GM21447 (cell line): ENCODE measurements around the gene RPS19BP1.
"Not testable (repeated sequence)": the region's sequence is repeated elsewhere in the genome, so short reads cannot be mapped to it uniquely, and the experiment has no call there.

Source experiments
- ATAC-seq: cut with Tn5 transposase; IDR thresholded peaks from one replicate; pipeline ENCODE4 v1.9.1; 2021; ENCODE audit not compliant: unreplicated experiment

RPS19BP1 gene

DNA sequence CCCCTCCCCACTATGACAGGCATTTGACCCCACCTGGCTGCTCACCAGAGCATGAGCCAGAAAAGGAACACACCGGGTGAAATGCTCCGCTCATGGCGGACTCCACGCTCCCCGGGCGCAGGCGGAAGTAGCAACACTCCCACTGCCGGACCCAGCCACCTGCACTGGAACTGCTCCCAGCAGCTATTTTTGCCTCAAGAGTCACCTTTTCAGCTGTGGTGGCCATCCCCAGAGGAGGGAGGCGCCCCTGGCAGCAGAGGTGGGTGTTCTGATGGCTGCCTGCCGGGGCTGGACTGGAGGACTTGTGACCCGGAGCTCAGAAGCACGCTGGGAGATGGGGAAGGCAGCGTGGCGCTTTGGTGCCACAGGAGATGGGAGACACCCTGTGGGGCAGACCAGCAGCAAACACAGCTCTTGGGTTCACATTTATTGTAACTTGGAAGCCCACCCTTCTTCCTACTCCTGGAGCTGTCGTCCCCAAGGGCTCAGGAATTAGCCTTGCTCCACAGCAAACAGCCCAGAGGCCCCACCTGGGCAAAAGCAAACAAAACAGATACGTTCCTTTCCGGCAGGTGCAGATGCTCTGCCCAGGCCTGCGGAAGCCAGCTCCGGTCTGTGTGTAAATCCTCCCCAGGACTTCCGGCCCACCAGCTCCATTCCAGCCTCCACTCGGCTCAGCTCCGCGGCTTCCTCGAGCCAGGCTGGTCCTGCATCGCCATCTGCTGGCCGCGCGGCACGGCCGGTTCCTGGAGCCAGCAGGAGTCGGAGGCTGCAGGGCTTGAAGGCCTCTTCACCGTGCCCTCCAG, 3.7 kb downstream of the RPS19BP1 start:
- ATAC-seq: no peak

GRCh38 chr22:39528080-39528661, 4.4 kb downstream of the RPS19BP1 start:
- no peak for ATAC-seq

DNA sequence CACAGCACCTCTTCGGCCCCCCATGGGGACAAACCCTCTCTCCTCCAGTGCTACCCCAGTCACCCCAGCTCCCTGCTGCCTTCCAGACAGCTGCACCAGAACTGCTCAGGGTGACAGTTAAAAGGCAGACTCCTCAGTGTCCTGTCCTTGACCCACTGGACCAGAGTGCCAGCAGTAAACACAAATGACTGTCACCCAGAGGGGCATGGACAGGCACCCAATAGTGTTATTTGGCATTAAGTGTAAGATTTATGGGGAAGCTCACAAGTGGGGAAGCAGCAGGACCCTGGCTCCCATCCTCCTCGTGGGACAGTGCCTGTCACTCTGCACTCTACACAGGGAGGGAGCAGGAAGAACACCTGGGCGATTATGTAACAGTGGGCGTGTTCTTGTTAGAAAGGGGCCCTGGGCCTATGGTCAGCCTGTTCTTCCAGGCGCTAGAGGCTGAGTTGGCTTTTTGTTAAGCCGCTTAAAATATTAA, 5.0 kb downstream of the RPS19BP1 start:
- no peak for ATAC-seq

GRCh38 chr22:39526736-39527171, 5.8 kb downstream of the RPS19BP1 start:
- no peak for ATAC-seq

DNA sequence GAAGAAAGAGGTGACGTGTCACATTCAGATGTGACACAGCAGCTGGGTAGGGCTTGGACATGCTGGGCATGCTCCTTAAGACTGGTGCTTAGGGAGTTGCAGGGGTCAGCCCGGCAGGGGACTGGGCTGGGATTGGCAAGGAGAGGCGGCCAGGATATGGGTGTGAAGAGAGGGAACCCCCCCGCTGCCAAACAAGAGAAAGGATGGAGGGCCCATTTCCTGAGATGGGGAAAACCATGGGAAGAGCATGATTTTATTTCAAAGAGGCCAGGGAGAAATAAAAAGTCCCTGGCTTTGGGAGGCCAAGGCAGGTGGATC, 6.9 kb downstream of the RPS19BP1 start:
- ATAC-seq: no peak

- ATAC-seq: no peak
Observed at GRCh38 chr22:39524753-39525657, 7.5 kb downstream of the RPS19BP1 start.

DNA sequence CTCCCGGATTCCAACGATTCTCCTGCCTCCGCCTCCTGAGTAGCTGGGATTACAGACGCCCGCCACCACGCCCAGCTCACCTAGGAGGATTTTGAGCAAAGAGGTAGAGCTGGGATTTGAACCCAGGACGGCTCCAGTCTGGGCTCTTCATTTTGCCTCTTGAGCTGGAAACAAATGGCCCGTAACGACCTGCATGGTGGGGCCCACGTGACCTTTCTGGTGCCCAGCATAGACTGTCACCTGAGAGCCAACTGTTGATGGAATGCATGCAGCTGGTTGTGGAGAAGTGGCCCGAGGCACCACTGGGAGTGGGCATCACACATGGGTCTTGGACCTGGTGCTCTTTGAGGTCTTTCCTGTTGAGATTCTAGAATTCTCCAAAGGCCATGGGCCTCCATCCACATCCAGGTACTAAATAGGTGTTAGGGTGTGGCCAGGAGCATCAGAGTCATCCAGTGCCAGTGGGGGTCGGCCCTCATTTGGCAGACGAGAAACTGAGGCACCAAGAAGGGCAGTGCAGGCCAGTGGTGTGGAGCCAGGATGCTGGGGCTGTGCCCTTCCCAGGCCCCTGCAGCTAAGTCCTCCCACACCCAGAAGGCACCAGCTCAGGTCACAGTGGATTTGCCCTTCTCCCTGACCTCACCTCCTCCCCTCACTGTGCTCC, 8.3 kb downstream of the RPS19BP1 start:
- ATAC-seq: no peak

DNA sequence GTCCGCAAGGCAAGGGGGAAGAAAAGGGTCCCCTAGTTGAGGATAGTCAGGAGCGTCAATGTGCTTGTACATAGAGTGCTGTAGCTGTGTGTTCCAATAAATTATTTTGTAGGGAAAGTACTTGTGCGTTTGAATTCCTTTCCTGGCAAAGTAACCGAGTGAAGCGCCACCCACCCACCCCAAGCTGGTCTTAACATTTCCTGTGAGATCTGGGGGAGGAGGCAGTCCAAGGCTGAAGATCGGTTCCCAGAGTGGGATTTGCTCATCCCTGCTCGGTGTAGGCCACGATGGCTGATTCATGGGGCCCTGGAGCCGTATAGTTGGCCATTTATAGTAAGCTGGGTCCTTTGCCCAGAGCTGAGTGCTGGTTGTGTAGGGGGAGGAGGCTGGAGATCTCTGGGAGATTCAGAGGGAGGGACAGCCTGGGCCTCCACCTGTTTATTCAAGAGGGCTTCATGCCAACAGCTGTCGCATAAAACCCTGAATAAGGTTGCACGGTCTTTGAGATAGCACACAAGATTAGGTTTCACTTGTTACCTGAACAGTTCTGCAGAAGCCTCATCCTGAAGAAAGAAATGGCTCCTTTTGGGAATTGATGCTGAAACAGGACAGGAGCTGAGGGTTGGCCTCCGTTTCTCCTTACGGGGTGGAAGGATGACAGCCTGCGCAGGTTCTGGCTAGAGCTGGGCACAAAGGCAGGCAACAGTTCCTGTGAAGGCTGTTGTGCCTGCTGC, 9.8 kb downstream of the RPS19BP1 start:
- no peak for ATAC-seq

DNA sequence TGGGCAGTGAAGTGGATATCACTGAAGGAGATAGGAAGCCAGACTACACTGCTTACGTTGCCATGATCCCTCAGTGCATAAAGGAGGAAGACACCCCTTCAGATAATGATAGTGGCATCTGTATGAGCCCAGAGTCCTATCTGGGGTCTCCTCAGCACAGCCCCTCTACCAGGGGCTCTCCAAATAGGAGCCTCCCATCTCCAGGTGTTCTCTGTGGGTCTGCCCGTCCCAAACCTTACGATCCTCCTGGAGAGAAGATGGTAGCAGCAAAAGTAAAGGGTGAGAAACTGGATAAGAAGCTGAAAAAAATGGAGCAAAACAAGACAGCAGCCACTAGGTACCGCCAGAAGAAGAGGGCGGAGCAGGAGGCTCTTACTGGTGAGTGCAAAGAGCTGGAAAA, 10.5 kb downstream of the RPS19BP1 start:
- ATAC-seq: not testable (repeated sequence)

GRCh38 chr22:39521106-39521885, 11.3 kb downstream of the RPS19BP1 start:
- not testable (repeated sequence) for ATAC-seq

- ATAC-seq: peak; percentile 29
Observed at GRCh38 chr22:39520226-39521105, 12.1 kb downstream of the RPS19BP1 start, which contains the start of gene ATF4. ATF4 (plus strand) TSS chr22:39520562; CDS start chr22:39521446, 884 bp downstream.

- peak; percentile 85 for ATAC-seq
Observed at GRCh38 chr22:39519681-39520225, 12.8 kb downstream of the RPS19BP1 start.

DNA sequence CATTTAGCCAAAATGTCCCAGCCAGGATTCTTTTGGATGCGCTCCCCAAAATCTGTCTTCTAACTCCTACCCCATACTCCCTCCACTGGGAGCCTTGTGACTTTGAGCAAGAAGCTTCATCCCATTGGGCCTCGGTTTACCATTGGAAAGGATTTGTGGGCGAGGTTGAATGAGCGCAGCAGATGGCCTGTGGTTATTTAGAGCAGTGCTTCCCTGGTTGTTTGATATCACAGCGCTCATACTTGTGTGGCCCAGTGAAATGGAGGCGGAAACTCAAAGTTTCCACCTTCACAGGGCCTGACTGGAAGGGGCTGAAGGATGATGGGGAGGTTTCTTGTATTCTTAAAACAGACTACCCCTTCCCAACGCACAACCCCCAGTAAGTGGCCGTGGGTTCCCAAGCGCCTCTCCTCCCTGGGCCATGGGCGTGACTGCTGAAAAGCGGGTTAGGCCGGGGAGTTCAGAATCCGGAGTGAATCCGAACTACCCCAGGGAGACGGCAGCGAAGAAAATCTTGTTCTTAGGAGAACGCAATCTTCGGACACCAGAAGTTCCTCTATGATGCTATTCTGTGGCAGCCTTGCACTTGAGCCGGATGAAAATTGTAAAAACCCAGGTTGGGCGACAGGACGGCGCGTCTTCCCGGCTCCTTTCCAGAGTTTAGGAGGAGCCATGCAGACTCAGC, 13.4 kb downstream of the RPS19BP1 start:
- ATAC-seq: no peak

GRCh38 chr22:39518144-39518786, 14.3 kb downstream of the RPS19BP1 start:
- no peak for ATAC-seq

GRCh38 chr22:39517470-39517869, 15.1 kb downstream of the RPS19BP1 start:
- no peak for ATAC-seq

DNA sequence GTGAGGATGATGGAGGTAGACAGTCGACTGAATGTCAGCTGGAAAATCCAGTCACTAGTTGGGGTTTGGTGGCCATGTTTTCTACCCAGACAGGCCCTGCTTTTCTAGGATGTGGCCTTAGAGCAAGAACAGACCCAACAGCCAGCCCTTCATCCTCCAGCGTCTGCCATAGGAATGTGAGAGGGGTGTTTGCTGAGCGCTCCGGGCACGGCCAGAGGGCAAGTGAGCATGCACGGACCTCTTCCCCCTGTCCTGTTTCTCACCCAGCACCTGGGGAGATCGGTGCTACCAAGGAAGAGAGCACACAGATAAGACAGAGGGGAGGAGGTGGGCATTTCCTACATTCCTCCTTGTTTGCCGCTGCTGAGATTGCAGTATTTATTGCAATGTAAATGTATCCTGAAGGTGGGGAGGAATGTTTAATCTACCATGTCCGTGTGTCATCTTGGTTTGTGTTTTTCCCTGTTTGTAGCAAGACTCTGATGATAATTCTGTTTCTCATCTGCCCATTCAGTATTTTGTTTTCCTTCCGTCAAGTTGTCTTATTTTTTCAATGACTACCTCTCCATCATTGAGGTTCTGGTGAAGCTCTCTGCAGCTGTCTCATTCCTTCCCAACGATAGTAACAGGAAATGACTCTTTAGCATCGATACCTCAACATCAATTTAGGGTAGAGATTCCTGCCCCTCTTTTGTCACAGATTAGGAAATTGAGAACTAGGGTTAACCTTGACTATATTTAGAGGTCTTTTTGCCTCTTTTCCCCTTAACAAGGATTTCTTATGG, 17.1 kb downstream of the RPS19BP1 start:
- no peak for ATAC-seq
